IMR-90 (cell line): ENCODE measurements around the gene NDRG4. TPM values are rescaled to one million over a fixed set of nuclear protein-coding genes. Genes with fewer than 3 reads are reported as not detected.

Experiments used
- ATAC-seq: fragments of 200-7000 bp; cut with Tn5 transposase; 2 replicates; pipeline ENCODE4 v1.9.1; 2020; ENCODE audit warnings: low read depth, mild to moderate bottlenecking, moderate library complexity
- BruUV-seq: library from RNA; stranded (reverse); fragments of 400-500 nt; replicated peaks from 2 replicates; lab custom pipeline; 2021; lab: Mats Ljungman, UMichigan
- CTCF ChIA-PET: fragments of 300-600 bp; formaldehyde crosslinking; extraction: SDS; loops from one replicate; lab custom pipeline; 2021; ENCODE audit warnings: antibody characterized with exemption; lab: Yijun Ruan, JAX
- POLR2A ChIA-PET: fragments of 300-600 bp; sonication (Branson Sonifier 250); formaldehyde crosslinking; loops from one replicate; lab custom pipeline; 2022; ENCODE audit warnings: antibody characterized with exemption; ENCODE audit not compliant: unreplicated experiment; lab: Charles Lee
- DNase-seq: peaks from one replicate; pipeline ENCODE4 v3.0.0; 2013
- H2AFZ ChIP-seq: replicated peaks from 2 replicates; pipeline ENCODE3; 2013; ENCODE audit warnings: low read length, mild to moderate bottlenecking; ENCODE audit not compliant: poor library complexity
- H2AK5ac ChIP-seq: 2 replicates; pipeline ENCODE4 v1.6.1; 2013; ENCODE audit warnings: low read depth, low read length, inconsistent platforms
- H2AK9ac ChIP-seq: replicated peaks from 2 replicates; pipeline ENCODE3; 2013; ENCODE audit warnings: mild to moderate bottlenecking, low read depth, low read length, moderate library complexity; ENCODE audit not compliant: poor library complexity
- H2BK120ac ChIP-seq: 2 replicates; pipeline ENCODE4 v1.6.1; 2013; ENCODE audit warnings: low read depth, low read length, inconsistent platforms
- H2BK15ac ChIP-seq: 3 replicates; pipeline ENCODE4 v1.6.1; 2013; ENCODE audit warnings: low read depth, low read length, inconsistent platforms
- H2BK20ac ChIP-seq: 2 replicates; pipeline ENCODE4 v1.6.1; 2013; ENCODE audit warnings: low read depth, mild to moderate bottlenecking, inconsistent platforms, low read length, moderate library complexity
- H2BK5ac ChIP-seq: 2 replicates; pipeline ENCODE4 v1.6.1; 2013; ENCODE audit warnings: mild to moderate bottlenecking, low read depth, low read length, inconsistent platforms; ENCODE audit not compliant: poor library complexity, severe bottlenecking
- H3K14ac ChIP-seq: replicated peaks from 2 replicates; pipeline ENCODE4 v1.6.1; 2013; ENCODE audit warnings: low read depth, low read length, inconsistent platforms
- H3K18ac ChIP-seq: 2 replicates; pipeline ENCODE4 v1.6.1; 2013; ENCODE audit warnings: low read depth, low read length, control low read depth
- H3K23ac ChIP-seq: 2 replicates; pipeline ENCODE4 v1.6.1; 2013; ENCODE audit warnings: low read depth, low read length, inconsistent platforms
- H3K27ac ChIP-seq: 2 replicates; pipeline ENCODE4 v1.5.1; 2013; ENCODE audit warnings: mild to moderate bottlenecking, control low read depth, low read length; ENCODE audit not compliant: insufficient read depth
- H3K27me3 ChIP-seq: 2 replicates; pipeline ENCODE4 v1.6.1; 2013; ENCODE audit warnings: low read length; ENCODE audit not compliant: control insufficient read depth, insufficient read depth
- H3K36me3 ChIP-seq: 2 replicates; pipeline ENCODE4 v1.6.1; 2013; ENCODE audit warnings: low read length, mixed read lengths; ENCODE audit not compliant: control insufficient read depth, insufficient read depth
- H3K4ac ChIP-seq: 2 replicates; pipeline ENCODE4 v1.6.1; 2013; ENCODE audit warnings: low read depth, low read length, inconsistent platforms
- H3K4me1 ChIP-seq: 2 replicates; pipeline ENCODE4 v1.6.1; 2013; ENCODE audit warnings: low read length, mixed read lengths; ENCODE audit not compliant: control insufficient read depth, insufficient read depth
- H3K4me2 ChIP-seq: 2 replicates; pipeline ENCODE4 v1.6.1; 2013; ENCODE audit warnings: low read depth, mild to moderate bottlenecking, control low read depth, low read length, moderate library complexity
- H3K4me3 ChIP-seq: 2 replicates; pipeline ENCODE4 v1.5.1; 2013; ENCODE audit warnings: low read depth, mild to moderate bottlenecking, control low read depth, low read length, moderate library complexity; ENCODE audit not compliant: insufficient read depth
- H3K56ac ChIP-seq: 2 replicates; pipeline ENCODE4 v1.6.1; 2013; ENCODE audit warnings: low read length, inconsistent platforms; ENCODE audit not compliant: insufficient read depth; ENCODE audit errors: extremely low read depth
- H3K79me1 ChIP-seq, 2 experiments: 2 replicates each; pipeline ENCODE4 v1.6.1; 2013; ENCODE audit warnings: low read length in 2 of 2, inconsistent platforms in 1 of 2, low read depth in 1 of 2
- H3K9ac ChIP-seq: 2 replicates; pipeline ENCODE4 v1.6.1; 2013; ENCODE audit warnings: low read depth, low read length, control low read depth
- H3K9me1 ChIP-seq: 2 replicates; pipeline ENCODE4 v1.6.1; 2013; ENCODE audit warnings: low read length, inconsistent platforms; ENCODE audit not compliant: insufficient read depth
- H3K9me3 ChIP-seq: 2 replicates; pipeline ENCODE4 v1.6.1; 2013; ENCODE audit warnings: low read length; ENCODE audit not compliant: control insufficient read depth, insufficient read depth
- H4K20me1 ChIP-seq: 2 replicates; pipeline ENCODE4 v1.6.1; 2013; ENCODE audit warnings: low read length, inconsistent platforms; ENCODE audit not compliant: insufficient read depth
- H4K5ac ChIP-seq: 2 replicates; pipeline ENCODE4 v1.6.1; 2013; ENCODE audit warnings: mild to moderate bottlenecking, low read depth, low read length, control low read depth
- H4K8ac ChIP-seq, 2 experiments: 2 replicates each; pipeline ENCODE4 v1.6.1; 2013; ENCODE audit warnings: low read depth in 2 of 2, low read length in 2 of 2, control low read depth in 1 of 2, inconsistent platforms in 1 of 2
- H4K91ac ChIP-seq: 2 replicates; pipeline ENCODE4 v1.6.1; 2013; ENCODE audit warnings: low read depth, low read length, inconsistent platforms; ENCODE audit not compliant: insufficient read depth
- BHLHE40 ChIP-seq: fragments of 150-350 bp; IDR thresholded peaks from 2 replicates; pipeline ENCODE4 v1.6.1; 2016; ENCODE audit warnings: mild to moderate bottlenecking, low read depth, low read length
- CEBPB ChIP-seq: IDR thresholded peaks from 2 replicates; pipeline ENCODE4 v1.6.1; 2012; ENCODE audit warnings: low read depth, low read length, improper control_type of control experiment
- CTCF ChIP-seq: conservative IDR thresholded peaks from 2 replicates; pipeline ENCODE4 v1.5.1; 2012; ENCODE audit warnings: mild to moderate bottlenecking, low read depth, low read length, improper control_type of control experiment
- FOS ChIP-seq: fragments of 150-350 bp; IDR thresholded peaks from 2 replicates; pipeline ENCODE4 v1.6.1; 2016; ENCODE audit warnings: low read depth, low read length
- MAZ ChIP-seq: IDR thresholded peaks from 2 replicates; pipeline ENCODE4 v1.6.1; 2012; ENCODE audit warnings: low read depth, mild to moderate bottlenecking, low read length, improper control_type of control experiment, moderate library complexity, borderline replicate concordance
- MXI1 ChIP-seq: IDR thresholded peaks from 2 replicates; pipeline ENCODE4 v1.6.1; 2012; ENCODE audit warnings: low read depth, mild to moderate bottlenecking, low read length, moderate library complexity, borderline replicate concordance
- POLR2A ChIP-seq: IDR thresholded peaks from 2 replicates; pipeline ENCODE4 v1.6.1; 2012; ENCODE audit warnings: mild to moderate bottlenecking, low read depth, low read length
- RFX5 ChIP-seq: IDR thresholded peaks from 2 replicates; pipeline ENCODE4 v1.8.0; 2012; ENCODE audit warnings: low read depth, mild to moderate bottlenecking, low read length, moderate library complexity
- WGBS, 2 experiments: methylation state at CpG; one replicate each; pipeline versions ENCODE4 v1.1.5 to v1.1.7; 2013; ENCODE audit warnings: missing lambda C conversion rate in 2 of 2; ENCODE audit not compliant: insufficient read length in 1 of 2; ENCODE audit errors: extremely low coverage in 2 of 2; 5-methylcytosine and 5-hydroxymethylcytosine counted together
- dilution Hi-C: fragments of 300-500 bp; cut with HindIII; formaldehyde crosslinking; loops from one replicate; pipeline ENCODE4 v1.14.3; 2018; ENCODE audit warnings: low sequenced_read_pairs; ENCODE audit not compliant: unreplicated experiment
- in situ Hi-C: fragments of 300-500 bp; cut with MboI; formaldehyde crosslinking; loops from 3 replicates; pipeline ENCODE4 v1.14.3; 2019; ENCODE audit warnings: low sequenced_read_pairs, inconsistent platforms, mixed read lengths
- intact Hi-C: fragments of 100-400 bp; cut with micrococcal nuclease; formaldehyde crosslinking; loops from 2 replicates; pipeline ENCODE4 v1.10.0; 2022
- polyA plus RNA-seq, 3 experiments: library from polyadenylated mRNA; depleted of rRNA; stranded (reverse); fragments of >200 nt; gene quantifications; 2 replicates each; pipeline ENCODE4 v1.2.3, GENCODE V29; 2012; ENCODE audit warnings: low replicate concordance in 1 of 3
- total RNA-seq: library from RNA; depleted of rRNA; stranded (reverse); fragments of >200 nt; gene quantifications from 2 replicates; pipeline ENCODE4 v1.2.3, GENCODE V29; 2012
- TF ChIP-seq, protein P1 (sequence below): fragments of 150-350 bp; IDR thresholded peaks from 2 replicates; pipeline ENCODE4 v1.6.1; 2017; ENCODE audit warnings: mild to moderate bottlenecking, antibody characterized with exemption, low read length, low read depth

NDRG4 gene
- total and polyA plus RNA-seq, 2 of the 4 experiments (the other 2 are of a cell fraction): 10.9 to 23.5 TPM

- CTCF ChIA-PET: no interaction called here
- peak within 1 kb of the TSS; percentile 93 for H2AFZ ChIP-seq
- no peaks in the 10 kb centered on the region for H3K27me3 ChIP-seq
- peak within 1 kb of the TSS; percentile 78 for H3K9ac ChIP-seq
- H3K36me3 ChIP-seq: peaks cover 25% of the 10 kb centered on the region
- 0 out of 2 replicates have a peak, but pooled peaks cover 2% of the 10 kb centered on the region for H3K4me1 ChIP-seq
- no TSS peak for BruUV-seq
- no peaks in the 10 kb centered on the region for H3K9me3 ChIP-seq
- H2BK120ac ChIP-seq: no peak within 1 kb of the TSS
- WGBS, 2 experiments: 5% methylated on average over 35 of the region's 80 CpGs; no CpG with 5 or more reads in 1 of the 2 experiments
- 0 out of 2 replicates have a peak within 1 kb of the TSS, but pooled peaks have one; percentile 7 for H3K56ac ChIP-seq
- H3K14ac ChIP-seq: peak within 1 kb of the TSS; percentile 63
- H2BK5ac ChIP-seq: no peak within 1 kb of the TSS
- TF ChIP-seq MXI1: peak; percentile 97; the same call in 1 of the 2 replicates
- TF ChIP-seq POLR2A: 0 out of 2 replicates have a peak, but pooled peaks have one; percentile 31
- TF ChIP-seq RFX5: no peak
- TF ChIP-seq FOS: no peak
- TF ChIP-seq BHLHE40: peak; percentile 76
- peak; percentile 20; the same call in 1 of the 2 replicates for TF ChIP-seq MAZ
- TF ChIP-seq CEBPB: no peak
- TF ChIP-seq, protein P1, sequence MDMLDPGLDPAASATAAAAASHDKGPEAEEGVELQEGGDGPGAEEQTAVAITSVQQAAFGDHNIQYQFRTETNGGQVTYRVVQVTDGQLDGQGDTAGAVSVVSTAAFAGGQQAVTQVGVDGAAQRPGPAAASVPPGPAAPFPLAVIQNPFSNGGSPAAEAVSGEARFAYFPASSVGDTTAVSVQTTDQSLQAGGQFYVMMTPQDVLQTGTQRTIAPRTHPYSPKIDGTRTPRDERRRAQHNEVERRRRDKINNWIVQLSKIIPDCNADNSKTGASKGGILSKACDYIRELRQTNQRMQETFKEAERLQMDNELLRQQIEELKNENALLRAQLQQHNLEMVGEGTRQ: peak; percentile 90
- TF ChIP-seq CTCF: 0 out of 2 replicates have a peak, but pooled peaks have one; percentile 3
- H2BK15ac ChIP-seq: no peak within 1 kb of the TSS
- dilution Hi-C loops (no loop called here), in situ Hi-C loops (no loop called here), intact Hi-C loops (no loop called here)
- DNase-seq: peak; percentile 84
- ATAC-seq: peak; percentile 86
- H3K4me3 ChIP-seq: peak within 1 kb of the TSS; percentile 81
- H4K91ac ChIP-seq: no peak within 1 kb of the TSS
- POLR2A ChIA-PET: interaction anchor here (0.6 kb wide), 2 partner anchors 13 to 629 kb away, joined by 3 to 6 read pairs; no protein-coding TSS in a partner anchor
- peaks cover 11% of the 10 kb centered on the region; the same call in 1 of the 2 replicates for H4K20me1 ChIP-seq
- H4K5ac ChIP-seq: peak within 1 kb of the TSS; percentile 56
- H4K8ac ChIP-seq: peak within 1 kb of the TSS; percentile 75 to 92; a peak in 3 of 4 replicates
- H2AK9ac ChIP-seq: peak within 1 kb of the TSS; percentile 83
- H3K18ac ChIP-seq: no peak within 1 kb of the TSS
- H2BK20ac ChIP-seq: no peak within 1 kb of the TSS
- H3K27ac ChIP-seq: peak within 1 kb of the TSS; percentile 61
- H3K23ac ChIP-seq: peak within 1 kb of the TSS; percentile 41; the same call in 1 of the 2 replicates
- H3K79me1 ChIP-seq: peaks cover 11 to 16% of the 10 kb centered on the region in 2 experiments; a peak in 3 of 4 replicates
- H3K4me2 ChIP-seq: peak within 1 kb of the TSS; percentile 97
- H2AK5ac ChIP-seq: 0 out of 2 replicates have a peak within 1 kb of the TSS, but pooled peaks have one; percentile 35
- peak within 1 kb of the TSS; percentile 53; the same call in 1 of the 2 replicates for H3K4ac ChIP-seq
- H3K9me1 ChIP-seq: no peaks in the 10 kb centered on the region; the same call in 1 of the 2 replicates
Measured at GRCh38 chr16:58515125-58515870, 15.4 kb downstream of the NDRG4 start, which contains the start of gene SETD6. Gene SETD6, plus strand, starts transcription at chr16:58515517. Its CDS starts 21 bp downstream, at chr16:58515538.
